Skeletal muscle tissue (tissue), 4 donors: Measurements from ENCODE around the gene B3GAT1. TPM values are rescaled to one million over a fixed set of nuclear protein-coding genes. Genes with fewer than 3 reads are reported as not detected.

ENCODE experiments used
- H3K27ac ChIP-seq: one replicate; pipeline ENCODE4 v1.7.0; 2013; ENCODE audit warnings: mild to moderate bottlenecking, low read depth, low read length, inconsistent platforms
- H3K27me3 ChIP-seq, 3 donors: one replicate each; pipeline ENCODE4 v1.7.0; 2013; ENCODE audit warnings: low read length in 3 of 3; ENCODE audit not compliant: control insufficient read depth in 3 of 3, insufficient read depth in 3 of 3
- H3K36me3 ChIP-seq, 3 donors: one replicate each; pipeline ENCODE4 v1.7.0; 2013; ENCODE audit warnings: low read length in 3 of 3; ENCODE audit not compliant: control insufficient read depth in 3 of 3, insufficient read depth in 3 of 3
- H3K4me1 ChIP-seq, 3 donors: one replicate each; pipeline ENCODE4 v1.7.0; 2013; ENCODE audit warnings: low read length in 3 of 3, mild to moderate bottlenecking in 3 of 3; ENCODE audit not compliant: control insufficient read depth in 3 of 3, insufficient read depth in 3 of 3
- H3K4me3 ChIP-seq, 3 donors: one replicate each; pipeline ENCODE4 v1.7.0; 2013; ENCODE audit warnings: low read length in 3 of 3
- H3K9ac ChIP-seq, 3 donors: one replicate each; pipeline ENCODE4 v1.7.0; 2013; ENCODE audit warnings: low read length in 3 of 3, mild to moderate bottlenecking in 3 of 3, moderate library complexity in 2 of 3, low read depth in 1 of 3
- H3K9me3 ChIP-seq, 3 donors: one replicate each; pipeline ENCODE4 v1.7.0; 2013; ENCODE audit warnings: low read length in 3 of 3; ENCODE audit not compliant: control insufficient read depth in 3 of 3
- total RNA-seq: library from RNA; depleted of rRNA; stranded (reverse); fragments of >200 nt; gene quantifications from one replicate; pipeline ENCODE4 v1.2.3, GENCODE V29; 2014
- donor health status: Osteomylitis.

B3GAT1 gene
- total RNA-seq, 1 donor from 2014 or later: under 0.01 TPM

- Histone ChIP-seq H3K9ac (no peak overlapping the region), H3K36me3 (no peaks in the 10 kb centered on the region), H3K27me3 (peaks cover 33 to 52% (median 37%) of the 10 kb centered on the region in 3 donors), H3K9me3 (no peaks in the 10 kb centered on the region), H3K4me3 (no peak overlapping the region), H3K4me1 (no peaks in the 10 kb centered on the region), H3K27ac (no peak overlapping the region)
Measured at GRCh38 chr11:134429106-134429505, 17.1 kb upstream of the B3GAT1 start.

GRCh38 chr11:134425816-134426536, 13.9 kb upstream of the B3GAT1 start:
- Histone ChIP-seq H3K36me3 (no peaks in the 10 kb centered on the region), H3K4me1 (no peaks in the 10 kb centered on the region), H3K27ac (no peak overlapping the region), H3K27me3 (peaks cover 35 to 46% (median 36%) of the 10 kb centered on the region in 3 donors), H3K9me3 (no peaks in the 10 kb centered on the region), H3K9ac (no peak overlapping the region), H3K4me3 (no peak overlapping the region)

DNA sequence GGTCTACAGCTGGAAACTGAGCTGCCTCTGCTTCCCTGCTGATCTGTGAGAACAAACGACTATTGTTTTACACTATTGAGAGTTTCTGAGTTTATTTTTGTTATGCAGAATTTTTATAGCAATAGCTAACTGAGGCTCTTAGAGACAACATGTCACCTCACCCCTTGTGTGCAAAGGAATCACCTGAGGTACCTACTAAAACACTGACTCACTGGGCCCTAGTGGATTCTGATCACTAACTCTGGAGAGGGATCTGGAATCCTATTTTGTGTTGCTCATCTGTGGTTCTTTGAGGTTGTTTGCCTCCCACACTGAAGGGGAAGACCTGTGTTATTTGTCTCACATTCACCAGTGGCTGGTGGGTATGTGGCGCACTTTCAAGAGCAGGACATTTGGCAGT, 13.4 kb upstream of the B3GAT1 start:
- Histone ChIP-seq H3K9me3 (no peaks in the 10 kb centered on the region), H3K4me3 (no peak overlapping the region), H3K27me3 (peaks cover 35 to 46% (median 36%) of the 10 kb centered on the region in 3 donors), H3K36me3 (no peaks in the 10 kb centered on the region), H3K9ac (no peak overlapping the region), H3K27ac (no peak overlapping the region), H3K4me1 (no peaks in the 10 kb centered on the region)

- Histone ChIP-seq H3K9ac (no peak overlapping the region), H3K36me3 (no peaks in the 10 kb centered on the region), H3K27ac (no peak overlapping the region), H3K27me3 (peaks cover 25 to 46% (median 29%) of the 10 kb centered on the region in 3 donors), H3K9me3 (no peaks in the 10 kb centered on the region), H3K4me3 (no peak overlapping the region), H3K4me1 (no peaks in the 10 kb centered on the region)
Measured at GRCh38 chr11:134423106-134423505, 11.1 kb upstream of the B3GAT1 start.

DNA sequence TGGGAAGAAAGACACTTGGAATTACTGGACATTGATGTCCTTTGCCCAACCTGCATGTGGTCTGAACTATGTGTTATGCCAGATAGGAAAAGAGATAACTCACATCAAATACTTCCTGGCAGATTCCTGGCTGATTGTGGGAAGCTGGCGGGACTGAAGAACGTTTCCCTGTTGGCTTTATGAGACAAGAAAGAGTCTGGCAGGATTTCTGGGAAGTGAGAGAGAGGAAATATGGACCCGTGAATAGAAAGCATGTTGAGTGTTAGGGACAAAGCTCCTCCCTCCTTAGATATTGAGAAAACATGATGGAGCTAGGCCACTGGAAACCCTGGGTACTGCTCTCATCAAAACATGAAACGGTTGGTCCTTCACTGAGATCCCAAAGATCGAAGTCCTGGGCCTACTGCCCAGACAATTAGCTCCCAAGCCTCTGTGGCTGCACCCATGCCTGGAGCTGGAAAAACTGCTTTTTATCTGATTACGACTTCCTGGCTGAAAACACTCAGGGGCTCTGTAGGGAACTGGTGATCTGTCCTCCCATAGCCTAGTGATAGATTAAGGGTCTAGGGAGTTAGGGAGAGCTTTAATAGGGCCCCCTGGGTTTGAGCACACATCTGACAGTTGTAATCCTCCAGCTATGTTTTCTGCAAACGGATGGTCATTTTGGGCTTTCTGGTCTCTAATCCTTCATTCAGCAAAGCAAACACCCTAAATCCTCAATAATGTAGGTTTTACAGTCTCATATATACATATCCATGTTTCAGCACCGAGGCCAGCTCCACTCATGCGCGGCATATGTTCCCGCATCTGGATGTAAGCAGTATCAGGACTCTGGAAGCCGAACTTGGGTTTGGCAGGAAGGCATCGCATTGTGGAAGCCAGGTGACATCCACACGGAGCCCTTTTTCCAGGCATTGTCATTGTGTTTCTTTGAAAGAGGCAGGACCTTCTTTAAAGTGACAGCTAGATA, 6.1 kb upstream of the B3GAT1 start:
- no peak overlapping the region for H3K9ac ChIP-seq
- no peaks in the 10 kb centered on the region for H3K4me1 ChIP-seq
- H3K27ac ChIP-seq: no peak overlapping the region
- peaks cover 44 to 59% (median 49%) of the 10 kb centered on the region in 3 donors for H3K27me3 ChIP-seq
- H3K9me3 ChIP-seq: no peaks in the 10 kb centered on the region
- no peak overlapping the region for H3K4me3 ChIP-seq
- H3K36me3 ChIP-seq: no peaks in the 10 kb centered on the region

- no peaks in the 10 kb centered on the region for H3K36me3 ChIP-seq
- no peak overlapping the region for H3K9ac ChIP-seq
- no peaks in the 10 kb centered on the region for H3K9me3 ChIP-seq
- H3K27me3 ChIP-seq: peaks cover 48 to 63% (median 51%) of the 10 kb centered on the region in 3 donors
- H3K4me1 ChIP-seq: no peaks in the 10 kb centered on the region
- no peak overlapping the region for H3K4me3 ChIP-seq
- H3K27ac ChIP-seq: no peak overlapping the region
Measured at GRCh38 chr11:134416726-134417125, 4.7 kb upstream of the B3GAT1 start.

DNA sequence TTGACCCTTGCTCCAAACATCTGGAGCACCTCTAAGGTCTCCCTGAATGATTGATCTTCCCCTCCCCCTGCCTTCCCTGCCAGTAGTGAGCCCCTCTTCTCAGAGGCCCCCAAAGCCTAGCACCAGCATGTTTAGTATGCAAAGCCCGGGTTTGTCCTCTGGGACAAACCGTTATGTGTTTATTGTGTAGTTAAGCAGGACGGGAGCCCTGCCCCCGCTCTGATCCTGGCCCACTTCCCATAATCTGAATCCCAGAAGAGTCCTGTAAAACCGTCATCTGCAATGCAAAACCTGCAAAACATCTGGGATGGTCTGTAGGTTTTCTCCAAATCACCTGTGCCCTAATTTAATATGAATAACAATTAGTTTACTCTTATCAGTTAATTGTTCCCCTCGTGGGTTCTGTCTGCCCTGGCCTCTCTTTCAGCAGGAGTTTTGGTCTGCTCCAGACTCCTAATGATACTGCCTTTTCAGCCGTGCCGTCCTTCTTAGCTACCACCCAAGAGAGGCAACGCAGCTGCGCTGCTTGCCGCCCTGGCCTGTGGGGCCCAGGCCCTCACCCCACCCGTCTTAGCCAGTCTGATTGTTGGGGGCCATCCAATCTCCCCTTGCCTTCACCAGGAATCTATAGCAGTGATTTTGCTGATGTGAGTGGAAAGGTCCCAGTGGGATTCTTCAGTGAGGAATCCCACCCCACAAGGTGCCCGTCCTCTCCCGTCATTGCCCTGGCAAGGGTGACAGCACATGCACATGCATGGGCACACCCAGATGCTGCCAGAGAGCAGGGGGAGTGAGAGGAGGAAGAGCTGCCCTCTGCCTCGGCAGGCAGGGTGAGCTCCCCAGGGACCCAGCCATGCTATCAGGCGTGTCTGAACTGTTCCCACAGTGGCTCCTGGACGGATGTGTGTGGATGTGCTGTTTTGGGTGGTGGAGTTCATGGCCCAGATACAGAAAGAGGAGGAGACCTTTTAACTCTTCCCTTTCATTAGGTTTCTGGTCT, 3.0 kb upstream of the B3GAT1 start:
- Histone ChIP-seq H3K27me3 (peaks cover 64 to 80% (median 68%) of the 10 kb centered on the region in 3 donors), H3K36me3 (no peaks in the 10 kb centered on the region), H3K4me3 (no peak overlapping the region), H3K27ac (no peak overlapping the region), H3K9me3 (no peaks in the 10 kb centered on the region), H3K4me1 (peaks cover 0 to 6% (median 6%) of the 10 kb centered on the region in 3 donors), H3K9ac (no peak overlapping the region)

- peaks cover 73 to 85% (median 74%) of the 10 kb centered on the region in 3 donors for H3K27me3 ChIP-seq
Measured at GRCh38 chr11:134413826-134414731, 2.0 kb upstream of the B3GAT1 start.

More at GRCh38 chr11:134413826-134414731, 2.0 kb upstream of the B3GAT1 start:
- Histone ChIP-seq H3K4me3 (no peak overlapping the region), H3K36me3 (no peaks in the 10 kb centered on the region), H3K27ac (no peak overlapping the region), H3K9ac (no peak overlapping the region), H3K9me3 (no peaks in the 10 kb centered on the region), H3K4me1 (peaks cover 0 to 6% (median 6%) of the 10 kb centered on the region in 3 donors)
